Activated effector memory CD4-positive, alpha-beta T cell treated with Interleukin-2 at 50 U/mL for 16 hours (primary cell): ENCODE results near the gene FGGY.
"Not testable (repeated sequence)": the region's sequence is repeated elsewhere in the genome, so short reads cannot be mapped to it uniquely, and the experiment has no call there.

ENCODE experiments used
- DNase-seq: peaks from one replicate; pipeline ENCODE4 v3.0.0-alpha.2; 2020

FGGY gene

GRCh38 chr1:59601811-59602210 lies 304.9 kb downstream of the FGGY start:
- DNase-seq = no peak

- DNase-seq = no peak
Measured at GRCh38 chr1:59604191-59604590, 307.3 kb downstream of the FGGY start.

DNA sequence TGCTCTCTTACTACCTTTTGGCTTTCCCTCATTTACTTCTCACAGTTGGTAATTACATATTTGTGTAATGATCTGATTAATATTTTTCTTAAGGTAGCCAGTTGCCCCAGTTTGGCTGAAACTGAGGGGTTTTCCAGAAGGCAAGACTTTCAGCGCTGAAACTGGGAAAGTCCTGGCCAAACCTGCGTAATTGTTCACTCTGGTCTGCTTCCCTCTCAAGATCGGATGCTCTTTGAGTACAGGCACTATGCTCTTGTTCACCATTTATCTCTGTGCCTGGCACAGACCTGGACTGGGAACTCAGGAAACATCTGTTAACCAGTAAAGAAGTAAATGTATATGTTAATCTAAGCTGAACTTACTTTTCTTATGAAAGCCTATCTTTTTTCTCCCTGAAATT lies 308.3 kb downstream of the FGGY start:
- no peak for DNase-seq

DNA sequence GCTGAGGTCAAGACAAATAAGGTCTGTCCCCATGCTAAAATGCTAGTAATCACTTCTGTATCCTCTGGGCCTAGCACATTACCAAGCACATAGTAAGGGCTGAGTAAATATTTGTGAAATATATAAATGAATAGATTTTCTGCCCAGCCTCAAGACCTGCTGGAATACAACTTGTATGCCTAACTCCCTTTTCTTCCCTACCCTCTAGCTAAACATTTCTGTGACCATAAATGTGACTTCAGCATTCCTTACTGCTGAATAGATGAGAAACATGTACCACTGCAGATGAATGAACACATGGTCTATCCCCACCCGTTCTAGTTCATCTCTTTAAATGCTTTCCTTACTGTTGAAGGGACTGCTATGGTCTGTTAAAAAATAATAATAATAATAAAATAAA lies 308.9 kb downstream of the FGGY start:
- DNase-seq = no peak

DNA sequence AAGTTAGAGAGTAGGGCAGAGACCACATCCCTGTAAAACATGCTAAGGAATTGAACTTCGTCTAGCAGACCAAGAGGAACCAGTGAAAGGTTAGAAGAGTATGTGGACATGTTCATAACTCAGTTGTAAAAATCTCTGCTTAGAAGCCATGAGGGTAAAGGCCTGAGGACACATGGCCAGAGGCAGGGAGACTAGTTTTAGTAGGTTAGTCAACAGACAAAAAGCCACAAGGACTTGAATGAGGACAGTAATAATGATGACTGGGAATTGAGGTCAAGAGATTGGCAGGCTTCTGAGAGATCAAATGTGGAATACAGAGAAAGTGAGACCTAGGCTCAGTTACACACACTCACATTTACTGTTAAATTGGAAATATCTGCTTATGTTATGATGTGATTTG lies 312.4 kb downstream of the FGGY start:
- no peak for DNase-seq

DNA sequence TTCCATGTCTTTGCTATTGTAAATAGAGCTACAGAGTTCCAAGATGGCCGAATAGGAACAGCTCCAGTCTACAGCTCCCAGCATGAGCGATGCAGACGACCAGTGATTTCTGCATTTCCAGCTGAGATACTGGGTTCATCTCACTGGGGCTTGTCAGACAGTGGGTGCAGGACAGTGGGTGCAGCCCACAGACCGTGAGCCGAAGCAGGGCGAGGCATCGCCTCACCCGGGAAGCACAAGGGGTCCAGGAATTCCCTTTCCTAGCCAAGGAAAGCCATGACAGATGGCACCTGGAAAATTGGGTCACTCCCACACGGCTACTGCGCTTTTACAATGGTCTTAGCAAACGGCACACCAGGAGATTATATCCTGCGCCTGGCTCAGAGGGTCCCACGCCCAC lies 313.6 kb downstream of the FGGY start:
- DNase-seq = not testable (repeated sequence)

DNA sequence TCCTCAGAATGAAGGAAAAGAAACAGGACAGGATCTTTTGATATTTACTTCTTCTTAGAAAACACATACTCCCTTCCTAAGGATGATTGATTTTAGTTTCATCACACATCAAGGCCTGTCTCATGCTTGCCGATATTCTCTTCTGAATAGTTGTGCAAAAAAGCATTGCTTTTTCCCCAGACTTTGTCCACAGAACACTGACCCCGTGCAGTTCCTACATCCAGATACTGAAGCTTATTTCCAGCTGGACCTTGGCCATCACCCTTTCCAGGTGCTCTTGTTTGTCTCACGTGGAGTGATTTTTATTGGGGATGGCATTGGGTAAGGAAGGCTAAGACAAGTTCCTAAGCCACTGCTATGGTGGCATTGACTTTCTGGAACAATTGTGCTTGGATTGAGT lies 320.5 kb downstream of the FGGY start:
- no peak for DNase-seq

- DNase-seq = no peak
Measured at GRCh38 chr1:59619557-59619956, 322.7 kb downstream of the FGGY start.

- no peak for DNase-seq
Measured at GRCh38 chr1:59625384-59625783, 328.5 kb downstream of the FGGY start.

GRCh38 chr1:59631561-59632255 lies 334.8 kb downstream of the FGGY start:
- no peak for DNase-seq

- no peak for DNase-seq
Measured at GRCh38 chr1:59635097-59635496, 338.2 kb downstream of the FGGY start.

DNA sequence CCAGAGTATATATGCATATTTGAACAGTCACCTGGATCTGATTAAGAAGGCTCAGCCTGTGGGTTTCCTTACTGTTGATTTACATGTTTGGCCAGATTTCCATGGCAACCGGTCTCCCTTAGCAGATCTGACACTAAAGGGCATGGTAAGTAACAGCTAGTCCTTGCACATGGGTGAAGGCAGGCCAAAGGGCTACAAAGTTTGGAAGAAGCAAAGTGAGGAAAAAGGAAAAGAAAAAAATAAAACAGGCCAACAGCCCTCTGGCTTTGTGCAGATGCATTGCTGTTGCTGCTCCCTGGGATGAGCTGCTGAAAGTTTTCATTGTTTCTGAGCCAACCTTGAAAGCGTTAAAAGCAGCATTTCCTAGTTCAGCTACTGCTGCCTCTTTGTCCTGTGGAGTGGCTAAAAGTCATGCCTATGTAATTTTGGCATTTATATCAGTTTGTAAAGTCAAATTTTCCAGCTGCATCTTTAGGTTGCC lies 341.4 kb downstream of the FGGY start:
- DNase-seq = no peak

DNA sequence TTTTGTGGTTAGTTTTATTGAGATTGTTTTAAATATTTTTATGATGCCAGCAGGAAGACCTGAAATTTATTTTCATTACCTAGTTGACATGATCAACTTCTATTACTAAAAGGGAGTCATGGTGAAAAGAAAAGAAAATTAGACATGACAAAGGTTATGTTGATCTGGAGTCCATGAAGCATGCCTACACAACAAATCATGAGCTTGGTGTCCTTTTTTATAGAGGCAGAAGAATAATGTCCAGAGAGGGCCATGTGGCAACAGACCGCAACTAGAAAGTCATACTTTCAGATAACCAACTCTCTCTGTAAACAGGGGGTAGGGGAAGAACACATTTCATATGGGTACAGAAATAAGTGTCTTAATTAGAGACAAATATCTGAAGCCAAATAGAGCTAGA lies 342.4 kb downstream of the FGGY start:
- DNase-seq = no peak

DNA sequence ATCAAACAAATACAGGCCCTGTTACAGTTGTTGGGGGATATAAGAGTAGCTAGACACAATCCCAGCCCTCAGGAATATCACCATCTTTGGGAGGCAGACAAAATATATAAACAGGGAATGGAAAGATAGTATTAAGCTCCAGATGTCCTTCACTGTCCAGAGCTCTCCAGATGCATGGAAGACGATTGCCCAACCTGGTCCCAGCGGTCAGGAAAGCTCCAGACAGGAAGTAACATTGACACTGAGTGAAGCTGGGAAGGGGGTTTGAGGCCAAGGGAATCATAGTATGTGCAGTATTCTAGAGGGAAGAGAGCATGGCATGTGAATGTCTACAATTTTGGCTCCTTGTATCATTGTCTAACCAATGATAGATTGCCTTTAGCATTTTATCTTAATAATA lies 344.0 kb downstream of the FGGY start:
- no peak for DNase-seq

- no peak for DNase-seq
Measured at GRCh38 chr1:59641836-59642235, 344.9 kb downstream of the FGGY start.

DNA sequence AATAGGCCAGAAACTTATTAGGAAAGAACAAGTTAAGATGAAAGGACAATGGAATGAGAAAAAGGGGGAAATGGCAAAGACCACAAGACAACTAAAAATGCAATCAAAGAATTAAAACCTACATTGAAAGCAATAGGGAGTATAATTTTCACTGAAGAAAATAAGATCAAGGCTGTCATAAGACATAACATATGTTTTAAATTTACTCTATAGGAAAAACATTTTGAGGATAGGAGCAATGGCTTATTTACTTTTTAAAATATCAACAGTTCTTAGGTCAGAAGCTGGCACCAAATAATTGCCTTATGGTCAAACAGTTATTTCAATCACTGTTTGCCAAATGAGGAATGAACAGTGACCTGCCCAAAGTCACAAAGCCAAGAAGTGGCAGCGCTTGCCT lies 346.6 kb downstream of the FGGY start:
- DNase-seq = no peak

- DNase-seq = no peak
Measured at GRCh38 chr1:59645893-59646292, 349.0 kb downstream of the FGGY start.

GRCh38 chr1:59653142-59653958 lies 356.5 kb downstream of the FGGY start:
- not testable (repeated sequence) for DNase-seq

GRCh38 chr1:59653968-59654367 lies 357.1 kb downstream of the FGGY start:
- DNase-seq = no peak

- no peak for DNase-seq
Measured at GRCh38 chr1:59657873-59658465, 361.1 kb downstream of the FGGY start.

DNA sequence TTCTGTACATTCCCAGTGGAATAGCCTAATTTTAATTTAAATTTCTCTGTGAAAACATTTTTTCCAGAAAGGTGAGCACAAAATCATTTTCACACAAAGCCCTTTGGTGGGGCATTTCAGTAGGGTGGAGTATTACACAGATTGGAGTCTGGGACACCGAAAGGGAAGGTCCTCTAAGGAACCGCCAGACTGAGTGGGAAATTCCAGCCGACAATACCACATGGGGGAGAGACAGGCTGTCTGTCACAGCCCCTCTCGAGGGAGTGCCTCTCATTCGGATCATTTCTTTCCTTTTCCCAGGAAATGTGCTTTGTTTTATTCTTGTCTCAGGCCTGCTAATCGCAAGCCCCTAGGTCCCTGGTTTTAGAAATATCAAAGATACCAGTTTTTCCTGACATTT lies 367.3 kb downstream of the FGGY start:
- DNase-seq = no peak

GRCh38 chr1:59666106-59666505 lies 369.2 kb downstream of the FGGY start:
- no peak for DNase-seq

GRCh38 chr1:59667020-59667419 lies 370.1 kb downstream of the FGGY start:
- no peak for DNase-seq

DNA sequence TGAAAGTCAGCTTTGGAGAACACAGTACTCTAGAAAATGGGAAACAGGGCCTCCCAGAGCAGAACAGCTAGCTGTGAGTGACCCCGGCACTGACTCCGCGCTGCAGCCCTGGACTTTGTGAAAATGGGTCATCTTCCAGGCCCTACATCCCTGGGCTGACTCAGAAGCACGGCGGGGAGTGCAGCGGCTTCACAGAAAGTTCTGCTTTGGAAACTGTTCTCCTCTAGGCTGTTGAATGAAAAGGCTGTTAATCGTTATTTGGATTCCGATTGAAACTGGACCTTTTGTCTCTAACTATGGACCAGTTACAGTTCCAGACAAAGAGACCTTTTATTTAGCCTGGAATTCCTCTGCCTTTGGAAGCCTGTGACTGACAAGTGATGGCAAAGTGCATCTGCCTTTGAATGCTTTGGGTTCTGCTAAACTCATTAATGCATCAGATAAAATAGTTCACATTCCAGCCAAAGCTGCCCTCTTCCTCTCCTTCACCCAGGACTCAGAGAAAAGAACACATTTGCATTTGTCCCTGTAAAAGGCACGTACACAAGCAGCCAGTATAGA lies 372.9 kb downstream of the FGGY start:
- DNase-seq = no peak
